Lower lobe of right lung (tissue), 2 donors: ENCODE data around the gene SESN1. TPM values are rescaled to one million over a fixed set of nuclear protein-coding genes. Genes with fewer than 3 reads are reported as not detected.

ENCODE experiments used
- ATAC-seq, 2 donors: fragments of 200-7000 bp; cut with Tn5 transposase; one replicate each; pipeline ENCODE4 v1.9.1; 2020 to 2022; ENCODE audit warnings: mild to moderate bottlenecking in 2 of 2, moderate library complexity in 2 of 2
- DNase-seq: peaks from one replicate; pipeline ENCODE4 v3.0.0-alpha.2; 2020
- H3K27ac ChIP-seq: fragments of 200-600 bp; one replicate; pipeline ENCODE4 v1.8.0; 2022
- H3K27me3 ChIP-seq: fragments of 200-600 bp; one replicate; pipeline ENCODE4 v1.8.0; 2022; ENCODE audit warnings: low read depth
- H3K36me3 ChIP-seq: fragments of 200-600 bp; one replicate; pipeline ENCODE4 v1.8.0; 2022; ENCODE audit warnings: mild to moderate bottlenecking
- H3K4me1 ChIP-seq: fragments of 200-600 bp; one replicate; pipeline ENCODE4 v1.8.0; 2022
- H3K4me3 ChIP-seq: fragments of 200-600 bp; one replicate; pipeline ENCODE4 v1.8.0; 2022; ENCODE audit warnings: mild to moderate bottlenecking
- H3K9me3 ChIP-seq: fragments of 200-600 bp; one replicate; pipeline ENCODE4 v1.8.0; 2022
- CTCF ChIP-seq: fragments of 200-600 bp; IDR thresholded peaks from one replicate; pipeline ENCODE4 v1.8.0; 2022; ENCODE audit warnings: antibody characterized with exemption, mild to moderate bottlenecking
- intact Hi-C: fragments of 100-400 bp; cut with DNase I; formaldehyde crosslinking; loops from one replicate; pipeline ENCODE4 v1.11.0; 2022
- total RNA-seq: library from RNA; stranded (reverse); fragmentation: NEBNext Ultra II Directional; extraction: Animal tissue kit (Norgen Biotek cat#: 25700); gene quantifications from one replicate; pipeline ENCODE4 v1.2.1, GENCODE V29; 2021
- donor health status: DM: no; HTN: yes; CAD: no; lungs with severe emphysema.

Gene SESN1
- total RNA-seq, 1 donor from 2014 or later: 37.9 TPM

- H3K27ac ChIP-seq: no peak overlapping the region
- no peaks in the 10 kb centered on the region for H3K9me3 ChIP-seq
- DNase-seq (no peak), ATAC-seq (no peak)
- H3K4me3 ChIP-seq: no peak overlapping the region
- H3K36me3 ChIP-seq: no peaks in the 10 kb centered on the region
- H3K27me3 ChIP-seq: no peaks in the 10 kb centered on the region
- TF ChIP-seq CTCF: no peak
- H3K4me1 ChIP-seq: no peaks in the 10 kb centered on the region
- intact Hi-C loops: no loop called here
These were observed 69.0 kb downstream of the SESN1 start for GRCh38 chr6:109025639-109026038.

- DNase-seq (no peak), ATAC-seq (no peak)
- intact Hi-C loops: no loop called here
- Histone ChIP-seq H3K9me3 (no peaks in the 10 kb centered on the region), H3K27ac (no peak overlapping the region), H3K27me3 (no peaks in the 10 kb centered on the region), H3K4me3 (no peak overlapping the region), H3K36me3 (no peaks in the 10 kb centered on the region), H3K4me1 (peaks cover 3% of the 10 kb centered on the region)
- TF ChIP-seq CTCF: no peak
These were observed 69.9 kb downstream of the SESN1 start for GRCh38 chr6:109024784-109025183.

GRCh38 chr6:109024368-109024767 is 70.3 kb downstream of the SESN1 start:
- H3K27ac ChIP-seq: no peak overlapping the region
- intact Hi-C loops: no loop called here
- H3K36me3 ChIP-seq: no peaks in the 10 kb centered on the region
- no peak for TF ChIP-seq CTCF
- H3K27me3 ChIP-seq: no peaks in the 10 kb centered on the region
- no peaks in the 10 kb centered on the region for H3K9me3 ChIP-seq
- DNase-seq: no peak
- no peak overlapping the region for H3K4me3 ChIP-seq
- no peak for ATAC-seq
- peaks cover 5% of the 10 kb centered on the region for H3K4me1 ChIP-seq

- Histone ChIP-seq H3K9me3 (no peaks in the 10 kb centered on the region), H3K4me3 (no peak overlapping the region), H3K36me3 (no peaks in the 10 kb centered on the region), H3K27ac (no peak overlapping the region), H3K27me3 (no peaks in the 10 kb centered on the region), H3K4me1 (peaks cover 5% of the 10 kb centered on the region)
- DNase-seq: no peak
- no peak for ATAC-seq
- TF ChIP-seq CTCF: no peak
- intact Hi-C loops: no loop called here
These were observed 71.2 kb downstream of the SESN1 start for GRCh38 chr6:109023356-109023925.

GRCh38 chr6:109021870-109022269 is 72.8 kb downstream of the SESN1 start:
- Histone ChIP-seq H3K4me1 (peaks cover 5% of the 10 kb centered on the region), H3K27me3 (no peaks in the 10 kb centered on the region), H3K36me3 (no peaks in the 10 kb centered on the region), H3K27ac (no peak overlapping the region), H3K4me3 (no peak overlapping the region), H3K9me3 (no peaks in the 10 kb centered on the region)
- ATAC-seq (no peak), DNase-seq (no peak)
- intact Hi-C loops: no loop called here
- no peak for TF ChIP-seq CTCF
